ENCODE results near the gene CCER1. TPM values are rescaled to one million over a fixed set of nuclear protein-coding genes. Genes with fewer than 3 reads are reported as not detected.

The CCER1 gene
- total RNA-seq, result not detected
- polyA plus RNA-seq, result not detected
- long read RNA-seq, donor 1, result 0 reads
- long read RNA-seq, donor 2, result 0 reads
- long read RNA-seq, donor 3, result 0 reads
- long read RNA-seq, donor 4, result 0 reads

- intact Hi-C loops (cut with DNase I), result no loop called here
- 97% methylated on average over 22 of the region's 22 CpGs for WGBS
Measured at GRCh38 chr12:90954921-90955320, at the start of gene CCER1. TSS of gene CCER1 (minus strand) at chr12:90955176. CDS start at chr12:90954742, 434 bp downstream.

GRCh38 chr12:91003737-91004136, 48.8 kb upstream of the CCER1 start:
- DNase-seq (no peak), ATAC-seq (no peak)
- intact Hi-C loops (cut with DNase I), result no loop called here
- no peak overlapping the region for H3K27ac ChIP-seq (ENCODE audit: low read length)
- H3K4me1 ChIP-seq (ENCODE audit: control insufficient read depth, insufficient read depth, low read length), result no peaks in the 10 kb centered on the region
- no peaks in the 10 kb centered on the region for H3K9me3 ChIP-seq (ENCODE audit: control insufficient read depth, low read length)
- no peaks in the 10 kb centered on the region for H3K27me3 ChIP-seq (ENCODE audit: control insufficient read depth, insufficient read depth)
- no peak overlapping the region for H3K4me3 ChIP-seq (ENCODE audit: low read length)

More at GRCh38 chr12:90954921-90955320, at the start of gene CCER1:
- no peaks in the 10 kb centered on the region for H3K27me3 ChIP-seq (ENCODE audit: control insufficient read depth, insufficient read depth)
- ATAC-seq (peak; percentile 18 to 26), DNase-seq (peak in 2 of 3 donors; percentile 41)
- no peak within 1 kb of the TSS for H3K4me3 ChIP-seq (ENCODE audit: low read length)
- H3K4me1 ChIP-seq (ENCODE audit: control insufficient read depth, insufficient read depth, low read length), result no peaks in the 10 kb centered on the region
- no peaks in the 10 kb centered on the region for H3K9me3 ChIP-seq (ENCODE audit: control insufficient read depth, low read length)
- H3K27ac ChIP-seq (ENCODE audit: low read length), result no peak within 1 kb of the TSS

- DNase-seq (no peak), ATAC-seq (no peak)
- intact Hi-C loops (cut with DNase I), result no loop called here
- Histone ChIP-seq H3K4me3 (ENCODE audit: low read length) (no peak overlapping the region), H3K9me3 (ENCODE audit: control insufficient read depth, low read length) (no peaks in the 10 kb centered on the region), H3K27me3 (ENCODE audit: control insufficient read depth, insufficient read depth) (no peaks in the 10 kb centered on the region), H3K27ac (ENCODE audit: low read length) (no peak overlapping the region), H3K4me1 (ENCODE audit: control insufficient read depth, insufficient read depth, low read length) (no peaks in the 10 kb centered on the region)
- 57% methylated on average over 1 of the region's 1 CpG for WGBS
Measured at GRCh38 chr12:91001306-91001705, 46.3 kb upstream of the CCER1 start.

- DNase-seq, result no peak
- no peaks in the 10 kb centered on the region for H3K9me3 ChIP-seq (ENCODE audit: control insufficient read depth, low read length)
- H3K4me1 ChIP-seq (ENCODE audit: control insufficient read depth, insufficient read depth, low read length), result no peaks in the 10 kb centered on the region
- H3K4me3 ChIP-seq (ENCODE audit: low read length), result no peak overlapping the region
- H3K27me3 ChIP-seq (ENCODE audit: control insufficient read depth, insufficient read depth), result no peaks in the 10 kb centered on the region
- intact Hi-C loops (cut with DNase I), result no loop called here
- H3K27ac ChIP-seq (ENCODE audit: low read length), result no peak overlapping the region
- 77% methylated on average over 2 of the region's 2 CpGs for WGBS
- ATAC-seq, result no peak
Measured at GRCh38 chr12:90999966-91000365, 45.0 kb upstream of the CCER1 start.

- no peak overlapping the region for H3K27ac ChIP-seq (ENCODE audit: low read length)
- no peak for ATAC-seq
- no peaks in the 10 kb centered on the region for H3K9me3 ChIP-seq (ENCODE audit: control insufficient read depth, low read length)
- H3K27me3 ChIP-seq (ENCODE audit: control insufficient read depth, insufficient read depth), result no peaks in the 10 kb centered on the region
- intact Hi-C loops (cut with DNase I), result no loop called here
- 91% methylated on average over 2 of the region's 2 CpGs for WGBS
- no peaks in the 10 kb centered on the region for H3K4me1 ChIP-seq (ENCODE audit: control insufficient read depth, insufficient read depth, low read length)
- no peak for DNase-seq
- no peak overlapping the region for H3K4me3 ChIP-seq (ENCODE audit: low read length)
Measured at GRCh38 chr12:90999527-90999926, 44.6 kb upstream of the CCER1 start.

- no peak overlapping the region for H3K27ac ChIP-seq (ENCODE audit: low read length)
- 64% methylated on average over 2 of the region's 2 CpGs for WGBS
- no peak overlapping the region for H3K4me3 ChIP-seq (ENCODE audit: low read length)
- H3K9me3 ChIP-seq (ENCODE audit: control insufficient read depth, low read length), result no peaks in the 10 kb centered on the region
- H3K27me3 ChIP-seq (ENCODE audit: control insufficient read depth, insufficient read depth), result no peaks in the 10 kb centered on the region
- no peak for DNase-seq
- intact Hi-C loops (cut with DNase I), result no loop called here
- H3K4me1 ChIP-seq (ENCODE audit: control insufficient read depth, insufficient read depth, low read length), result no peaks in the 10 kb centered on the region
- ATAC-seq, result no peak
Measured at GRCh38 chr12:90995010-90995409, 40.0 kb upstream of the CCER1 start.

- Histone ChIP-seq H3K4me3 (ENCODE audit: low read length) (no peak overlapping the region), H3K4me1 (ENCODE audit: control insufficient read depth, insufficient read depth, low read length) (no peaks in the 10 kb centered on the region), H3K9me3 (ENCODE audit: control insufficient read depth, low read length) (no peaks in the 10 kb centered on the region), H3K27me3 (ENCODE audit: control insufficient read depth, insufficient read depth) (no peaks in the 10 kb centered on the region), H3K27ac (ENCODE audit: low read length) (no peak overlapping the region)
- DNase-seq (peak in 1 of 3 donors; percentile 27), ATAC-seq (no peak)
- WGBS, result 81% methylated on average over 3 of the region's 3 CpGs
- intact Hi-C loops (cut with DNase I), result no loop called here
Measured at GRCh38 chr12:90991952-90992465, 37.0 kb upstream of the CCER1 start.

- ATAC-seq, result no peak
- Histone ChIP-seq H3K4me1 (ENCODE audit: control insufficient read depth, insufficient read depth, low read length) (no peaks in the 10 kb centered on the region), H3K4me3 (ENCODE audit: low read length) (no peak overlapping the region), H3K9me3 (ENCODE audit: control insufficient read depth, low read length) (no peaks in the 10 kb centered on the region), H3K27me3 (ENCODE audit: control insufficient read depth, insufficient read depth) (no peaks in the 10 kb centered on the region), H3K27ac (ENCODE audit: low read length) (no peak overlapping the region)
- intact Hi-C loops (cut with DNase I), result no loop called here
- WGBS, result 40% methylated on average over 3 of the region's 3 CpGs
- DNase-seq, result no peak
Measured at GRCh38 chr12:90990611-90991010, 35.6 kb upstream of the CCER1 start.

GRCh38 chr12:90989686-90990111, 34.7 kb upstream of the CCER1 start:
- H3K27ac ChIP-seq (ENCODE audit: low read length), result no peak overlapping the region
- H3K4me3 ChIP-seq (ENCODE audit: low read length), result no peak overlapping the region
- intact Hi-C loops (cut with DNase I), result loop anchor here in 2 of 4 donors (10.0 kb wide), 2 partner anchors 115 to 345 kb away; no protein-coding TSS in a partner anchor
- no peaks in the 10 kb centered on the region for H3K9me3 ChIP-seq (ENCODE audit: control insufficient read depth, low read length)
- DNase-seq, result no peak
- peak in 1 of 2 donors; percentile 96 for ATAC-seq
- H3K27me3 ChIP-seq (ENCODE audit: control insufficient read depth, insufficient read depth), result no peaks in the 10 kb centered on the region
- WGBS, result 63% methylated on average over 1 of the region's 1 CpG
- H3K4me1 ChIP-seq (ENCODE audit: control insufficient read depth, insufficient read depth, low read length), result no peaks in the 10 kb centered on the region

- intact Hi-C loops (cut with DNase I), result loop anchor here in 2 of 4 donors (10.0 kb wide), 2 partner anchors 117 to 347 kb away; no protein-coding TSS in a partner anchor
- no peaks in the 10 kb centered on the region for H3K4me1 ChIP-seq (ENCODE audit: control insufficient read depth, insufficient read depth, low read length)
- H3K27me3 ChIP-seq (ENCODE audit: control insufficient read depth, insufficient read depth), result no peaks in the 10 kb centered on the region
- 94% methylated on average over 1 of the region's 1 CpG for WGBS
- no peak for ATAC-seq
- DNase-seq, result no peak
- H3K9me3 ChIP-seq (ENCODE audit: control insufficient read depth, low read length), result no peaks in the 10 kb centered on the region
- no peak overlapping the region for H3K4me3 ChIP-seq (ENCODE audit: low read length)
- no peak overlapping the region for H3K27ac ChIP-seq (ENCODE audit: low read length)
Measured at GRCh38 chr12:90987520-90987919, 32.5 kb upstream of the CCER1 start.

GRCh38 chr12:90987101-90987500, 32.1 kb upstream of the CCER1 start:
- no peak for DNase-seq
- intact Hi-C loops (cut with DNase I), result loop anchor here in 2 of 4 donors (10.0 kb wide), 2 partner anchors 118 to 348 kb away; no protein-coding TSS in a partner anchor
- H3K27me3 ChIP-seq (ENCODE audit: control insufficient read depth, insufficient read depth), result no peaks in the 10 kb centered on the region
- H3K4me1 ChIP-seq (ENCODE audit: control insufficient read depth, insufficient read depth, low read length), result no peaks in the 10 kb centered on the region
- no peak for ATAC-seq
- H3K4me3 ChIP-seq (ENCODE audit: low read length), result no peak overlapping the region
- no peak overlapping the region for H3K27ac ChIP-seq (ENCODE audit: low read length)
- no peaks in the 10 kb centered on the region for H3K9me3 ChIP-seq (ENCODE audit: control insufficient read depth, low read length)
- WGBS, result 92% methylated on average over 1 of the region's 1 CpG

Measured in right cardiac atrium (tissue), 5 donors.